OCI-LY3 (cell line): ENCODE results near the gene KLK11.

ENCODE experiments used
- H2AFZ ChIP-seq: fragments of 200-600, 300-600 bp; shearing (Covaris generic); 2 replicates; pipeline ENCODE4 v1.6.0; 2014; ENCODE audit warnings: antibody characterized with exemption, low read depth, low read length
- H3K27ac ChIP-seq: fragments of 200-600, 300-600 bp; sonication (generic); 2 replicates; pipeline ENCODE4 v1.5.1; 2014; ENCODE audit warnings: mild to moderate bottlenecking, low read length, moderate library complexity, mixed read lengths
- H3K27me3 ChIP-seq: fragments of 200-600, 300-600 bp; sonication (generic); 2 replicates; pipeline ENCODE4 v1.6.1; 2014; ENCODE audit warnings: low read depth, low read length, mixed read lengths
- H3K36me3 ChIP-seq: fragments of 200-600, 300-600 bp; sonication (generic); replicated peaks from 2 replicates; pipeline ENCODE3; 2014; ENCODE audit warnings: low read depth, low read length, mixed read lengths
- H3K4me1 ChIP-seq: fragments of 300-600, 200-600 bp; sonication (generic); 2 replicates; pipeline ENCODE4 v1.6.1; 2014; ENCODE audit warnings: low read length, mixed read lengths
- H3K4me2 ChIP-seq: fragments of 200-600, 300-600 bp; sonication (generic); 2 replicates; pipeline ENCODE4 v1.6.1; 2014; ENCODE audit warnings: low read length, mixed read lengths
- H3K4me3 ChIP-seq: fragments of 300-600, 200-600 bp; sonication (generic); 2 replicates; pipeline ENCODE4 v1.5.1; 2014; ENCODE audit warnings: antibody characterized with exemption, mild to moderate bottlenecking, low read length, moderate library complexity
- H3K79me2 ChIP-seq: fragments of 300-600, 200-600 bp; shearing (Covaris generic); 2 replicates; pipeline ENCODE4 v1.6.1; 2014; ENCODE audit warnings: mild to moderate bottlenecking, low read length, mixed read lengths
- H3K9ac ChIP-seq: fragments of 300-600, 200-600 bp; shearing (Covaris generic); 2 replicates; pipeline ENCODE4 v1.6.0; 2014; ENCODE audit warnings: mild to moderate bottlenecking, low read length, moderate library complexity
- H3K9me3 ChIP-seq: fragments of 200-600, 300-600 bp; shearing (Covaris generic); 2 replicates; pipeline ENCODE4 v1.6.1; 2014; ENCODE audit warnings: low read length, mixed read lengths; ENCODE audit not compliant: insufficient read depth
- H4K20me1 ChIP-seq: fragments of 200-600, 300-600 bp; sonication (generic); 2 replicates; pipeline ENCODE4 v1.6.1; 2016; ENCODE audit warnings: low read length, mixed read lengths; ENCODE audit not compliant: insufficient read depth
- EZH2phosphoT487 ChIP-seq: fragments of 200-600 bp; shearing (Covaris generic); IDR thresholded peaks from 2 replicates; pipeline ENCODE4 v1.6.1; 2018; ENCODE audit warnings: antibody characterized with exemption, mixed run types, low read depth
- TF ChIP-seq, protein P1 (sequence below): fragments of 200-600, 300-600 bp; sonication (generic); IDR thresholded peaks from 2 replicates; pipeline ENCODE4 v1.5.1; 2014; ENCODE audit warnings: antibody characterized with exemption, low read length, low read depth

Gene KLK11

GRCh38 chr19:50982186-50982585 lies 44.2 kb downstream of the KLK11 start:
- H4K20me1 ChIP-seq = no peaks in the 10 kb centered on the region
- TF ChIP-seq EZH2phosphoT487 = no peak
- TF ChIP-seq, protein P1, sequence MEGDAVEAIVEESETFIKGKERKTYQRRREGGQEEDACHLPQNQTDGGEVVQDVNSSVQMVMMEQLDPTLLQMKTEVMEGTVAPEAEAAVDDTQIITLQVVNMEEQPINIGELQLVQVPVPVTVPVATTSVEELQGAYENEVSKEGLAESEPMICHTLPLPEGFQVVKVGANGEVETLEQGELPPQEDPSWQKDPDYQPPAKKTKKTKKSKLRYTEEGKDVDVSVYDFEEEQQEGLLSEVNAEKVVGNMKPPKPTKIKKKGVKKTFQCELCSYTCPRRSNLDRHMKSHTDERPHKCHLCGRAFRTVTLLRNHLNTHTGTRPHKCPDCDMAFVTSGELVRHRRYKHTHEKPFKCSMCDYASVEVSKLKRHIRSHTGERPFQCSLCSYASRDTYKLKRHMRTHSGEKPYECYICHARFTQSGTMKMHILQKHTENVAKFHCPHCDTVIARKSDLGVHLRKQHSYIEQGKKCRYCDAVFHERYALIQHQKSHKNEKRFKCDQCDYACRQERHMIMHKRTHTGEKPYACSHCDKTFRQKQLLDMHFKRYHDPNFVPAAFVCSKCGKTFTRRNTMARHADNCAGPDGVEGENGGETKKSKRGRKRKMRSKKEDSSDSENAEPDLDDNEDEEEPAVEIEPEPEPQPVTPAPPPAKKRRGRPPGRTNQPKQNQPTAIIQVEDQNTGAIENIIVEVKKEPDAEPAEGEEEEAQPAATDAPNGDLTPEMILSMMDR = no peak
- no peak overlapping the region for H3K9ac ChIP-seq
- no peaks in the 10 kb centered on the region for H3K36me3 ChIP-seq
- no peak overlapping the region for H3K4me2 ChIP-seq
- H3K4me1 ChIP-seq = no peaks in the 10 kb centered on the region
- H3K9me3 ChIP-seq = no peaks in the 10 kb centered on the region
- H3K27ac ChIP-seq = no peak overlapping the region
- no peaks in the 10 kb centered on the region for H3K79me2 ChIP-seq
- peaks cover 28% of the 10 kb centered on the region for H3K27me3 ChIP-seq
- no peak overlapping the region for H2AFZ ChIP-seq
- no peak overlapping the region for H3K4me3 ChIP-seq

GRCh38 chr19:50981587-50982146 lies 44.7 kb downstream of the KLK11 start:
- Histone ChIP-seq H3K9ac (no peak overlapping the region), H3K36me3 (no peaks in the 10 kb centered on the region), H3K27me3 (peaks cover 29% of the 10 kb centered on the region), H2AFZ (no peak overlapping the region), H3K4me2 (no peak overlapping the region), H3K4me1 (no peaks in the 10 kb centered on the region), H3K27ac (no peak overlapping the region), H3K79me2 (no peaks in the 10 kb centered on the region), H3K4me3 (no peak overlapping the region), H4K20me1 (no peaks in the 10 kb centered on the region), H3K9me3 (no peaks in the 10 kb centered on the region)
- TF ChIP-seq, protein P1 = no peak
- no peak for TF ChIP-seq EZH2phosphoT487

DNA sequence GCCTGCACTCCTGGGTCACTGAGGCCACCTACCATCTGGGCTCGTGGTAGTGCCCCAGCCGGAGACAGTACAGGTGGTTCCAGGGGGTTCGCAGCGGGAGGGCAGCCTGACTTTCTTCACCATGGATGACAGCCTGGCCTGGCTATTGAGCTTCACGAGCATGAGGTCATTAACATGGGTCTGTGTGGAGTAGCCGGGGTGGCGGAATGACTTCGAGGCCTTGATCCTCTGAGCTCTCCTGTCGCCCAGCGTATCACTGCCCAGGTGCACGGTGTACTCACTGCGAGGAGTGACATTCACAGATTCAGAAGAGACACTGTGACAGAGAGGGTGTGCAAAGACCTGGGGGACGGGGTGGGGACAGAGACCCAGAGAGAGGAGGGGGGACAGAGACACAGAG lies 46.2 kb downstream of the KLK11 start:
- Histone ChIP-seq H3K36me3 (no peaks in the 10 kb centered on the region), H3K4me2 (no peak overlapping the region), H2AFZ (no peak overlapping the region), H3K79me2 (no peaks in the 10 kb centered on the region), H4K20me1 (no peaks in the 10 kb centered on the region), H3K9ac (no peak overlapping the region), H3K9me3 (no peaks in the 10 kb centered on the region), H3K4me1 (no peaks in the 10 kb centered on the region), H3K4me3 (no peak overlapping the region), H3K27me3 (peaks cover 30% of the 10 kb centered on the region), H3K27ac (no peak overlapping the region)
- TF ChIP-seq, protein P1 = no peak
- TF ChIP-seq EZH2phosphoT487 = no peak

- Histone ChIP-seq H2AFZ (no peak overlapping the region), H3K79me2 (no peaks in the 10 kb centered on the region), H3K36me3 (no peaks in the 10 kb centered on the region), H3K27ac (no peak overlapping the region), H4K20me1 (no peaks in the 10 kb centered on the region), H3K4me2 (no peak overlapping the region), H3K9ac (no peak overlapping the region), H3K4me3 (no peak overlapping the region), H3K27me3 (peaks cover 30% of the 10 kb centered on the region), H3K4me1 (no peaks in the 10 kb centered on the region), H3K9me3 (no peaks in the 10 kb centered on the region)
- TF ChIP-seq, protein P1 = no peak
- TF ChIP-seq EZH2phosphoT487 = no peak
Observed at GRCh38 chr19:50979758-50980157, 46.7 kb downstream of the KLK11 start.
